ENCODE results near the gene MTMR11. TPM values are rescaled to one million over a fixed set of nuclear protein-coding genes. Genes with fewer than 3 reads are reported as not detected.

MTMR11 gene
- total RNA-seq, 1 experiment from 2014 or later, result 10.5 TPM

GRCh38 chr1:149917571-149918144 is 19.0 kb downstream of the MTMR11 start, which contains the start of gene SV2A:
SV2A (minus strand) TSS chr1:149917844; CDS start chr1:149913840, 4,004 bp downstream.
- H4K20me1 ChIP-seq (ENCODE audit: insufficient read depth), result no peaks in the 10 kb centered on the region
- H3K9ac ChIP-seq (ENCODE audit: low read length), result no peak within 1 kb of the TSS
- DNase-seq (ENCODE audit: low read depth, low spot score), result no peak
- H3K36me3 ChIP-seq (ENCODE audit: control insufficient read depth in 1 of 2, insufficient read depth in 2 of 2, low read length in 2 of 2), result peaks cover 0 to 3% of the 10 kb centered on the region in 2 experiments; a peak in 2 of 4 replicates
- TF ChIP-seq CEBPB (IDR thresholded peaks at IDR 0.05; ENCODE audit: low read depth), result no peak
- no peak for TF ChIP-seq ZFX (IDR thresholded peaks at IDR 0.05)
- no peak for TF ChIP-seq RAD21 (IDR thresholded peaks at IDR 0.05; ENCODE audit: low read depth)
- no peak for TF ChIP-seq ZNF274 (IDR thresholded peaks at IDR 0.05; ENCODE audit: low read depth, low read length)
- TF ChIP-seq ZBTB33 (IDR thresholded peaks at IDR 0.05; ENCODE audit: extremely low read depth, insufficient replicate concordance, low read length), result no peak
- no peak for TF ChIP-seq EZH2 (IDR thresholded peaks at IDR 0.05)
- no peak for TF ChIP-seq POLR2A (IDR thresholded peaks at IDR 0.05; ENCODE audit: borderline replicate concordance, extremely low read depth, insufficient read depth, insufficient read length)
- no peak for TF ChIP-seq POLR2AphosphoS5 (IDR thresholded peaks at IDR 0.05; ENCODE audit: low read depth, low read length)
- TF ChIP-seq MAX (IDR thresholded peaks at IDR 0.05), result no peak
- no peak for TF ChIP-seq FOSL1 (IDR thresholded peaks at IDR 0.05; ENCODE audit: low read depth)
- TF ChIP-seq SIN3A (IDR thresholded peaks at IDR 0.05; ENCODE audit: low read depth), result no peak
- no peak for TF ChIP-seq YY1 (IDR thresholded peaks at IDR 0.05; ENCODE audit: extremely low read depth, insufficient replicate concordance, low read depth, low read length)
- TF ChIP-seq EGR1 (IDR thresholded peaks at IDR 0.05; ENCODE audit: low read depth), result no peak
- H3K4me2 ChIP-seq (ENCODE audit: low read length), result no peak within 1 kb of the TSS
- H3K4me3 ChIP-seq (replicated peaks in 1 of 2; ENCODE audit: low read depth in 1 of 2, low read length in 2 of 2), result no peak within 1 kb of the TSS
- ATAC-seq, result no peak
- ChIA-PET POLR2A (no interaction called here), CTCF (no interaction called here), RAD21 (ENCODE audit: low non-redundant PET in 1 of 2, low total read pairs in 2 of 2, uncharacterized antibody in 2 of 2, unreplicated experiment in 2 of 2) (no interaction called here)
- H3K4me1 ChIP-seq (ENCODE audit: control insufficient read depth in 1 of 2, insufficient read depth in 2 of 2, low read length in 2 of 2), result no peaks in the 10 kb centered on the region
- H3K9me2 ChIP-seq (ENCODE audit: insufficient read depth), result no peaks in the 10 kb centered on the region
- H3K27me3 ChIP-seq (ENCODE audit: insufficient read depth, low read length), result no peaks in the 10 kb centered on the region
- no peak within 1 kb of the TSS for H3K27ac ChIP-seq (ENCODE audit: low read depth, low read length)
- no TSS peak for BruUV-seq (replicated peaks)
- H2AFZ ChIP-seq (ENCODE audit: low read depth, low read length, poor library complexity, severe bottlenecking), result no peak within 1 kb of the TSS
- intact Hi-C loops (cut with micrococcal nuclease), result no loop called here
- H3K9me3 ChIP-seq (ENCODE audit: control insufficient read depth in 1 of 2, insufficient read depth in 1 of 2, low read depth in 1 of 2, low read length in 2 of 2), result no peaks in the 10 kb centered on the region
- no peaks in the 10 kb centered on the region for H3K79me2 ChIP-seq (ENCODE audit: insufficient read depth, low read length)

All from HCT116 (cell line).